Inferior parietal cortex (tissue), 1 donor: ENCODE measurements around the gene ZNF708.
"Not testable (repeated sequence)": the region's sequence is repeated elsewhere in the genome, so short reads cannot be mapped to it uniquely, and the experiment has no call there.

Experiments used
- DNase-seq: peaks from one replicate; pipeline ENCODE4 v3.0.0-alpha.2; 2016; ENCODE audit errors: extremely low spot score

The ZNF708 gene

GRCh38 chr19:21260164-21260847 is 68.9 kb downstream of the ZNF708 start:
- DNase-seq = no peak

GRCh38 chr19:21259421-21260124 is 69.6 kb downstream of the ZNF708 start:
- DNase-seq = not testable (repeated sequence)

GRCh38 chr19:21256722-21257121 is 72.5 kb downstream of the ZNF708 start:
- no peak for DNase-seq
